Measurements from ENCODE around the gene LY6G6D. TPM values are rescaled to one million over a fixed set of nuclear protein-coding genes. Genes with fewer than 3 reads are reported as not detected.

Gene LY6G6D
- total RNA-seq, 1 experiment from 2014 or later: not detected

Other genes starting within 250 kb of the LY6G6D start
- 7.0 to 9.3 TPM (median 7.4 TPM) in 5 replicates for gene MICB, start 217.2 kb upstream of the LY6G6D start, total RNA-seq (2022; extraction: Qiagen RNA extraction)
- not detected in 5 replicates for gene MCCD1, start 186.4 kb upstream of the LY6G6D start, total RNA-seq (2022; extraction: Qiagen RNA extraction)
- 321 to 413 TPM (median 373 TPM) in 5 replicates for gene DDX39B, start 173.3 kb upstream of the LY6G6D start, total RNA-seq (2022; extraction: Qiagen RNA extraction)
- gene ATP6V1G2, start 168.7 kb upstream of the LY6G6D start, total RNA-seq (2022; extraction: Qiagen RNA extraction): 0.54 to 1.1 TPM (median 0.67 TPM) in 5 replicates
- gene NFKBIL1, start 167.7 kb upstream of the LY6G6D start, total RNA-seq (2022; extraction: Qiagen RNA extraction): 9.2 to 12.4 TPM (median 11.8 TPM) in 5 replicates
- gene LTA, start 143.1 kb upstream of the LY6G6D start, total RNA-seq (2022; extraction: Qiagen RNA extraction): 0.11 to 0.23 TPM in 2 of 5 replicates, not detected in the others
- gene TNF, start 139.8 kb upstream of the LY6G6D start, total RNA-seq (2022; extraction: Qiagen RNA extraction): 0.06 to 0.36 TPM (median 0.09 TPM) in 4 of 5 replicates, not detected in the other
- gene LTB, start 132.9 kb upstream of the LY6G6D start, total RNA-seq (2022; extraction: Qiagen RNA extraction): 0.22 to 0.38 TPM (median 0.33 TPM) in 5 replicates
- gene LST1, start 129.1 kb upstream of the LY6G6D start, total RNA-seq (2022; extraction: Qiagen RNA extraction): 0.46 to 0.73 TPM in 2 of 5 replicates, not detected in the others
- not detected in 5 replicates for gene NCR3, start 122.3 kb upstream of the LY6G6D start, total RNA-seq (2022; extraction: Qiagen RNA extraction)
- gene AIF1, start 100.1 kb upstream of the LY6G6D start, total RNA-seq (2022; extraction: Qiagen RNA extraction): not detected in 5 replicates
- gene PRRC2A, start 94.6 kb upstream of the LY6G6D start, total RNA-seq (2022; extraction: Qiagen RNA extraction): 69.6 to 93.6 TPM (median 87.5 TPM) in 5 replicates
- gene BAG6, start 62.7 kb upstream of the LY6G6D start, total RNA-seq (2022; extraction: Qiagen RNA extraction): 114 to 156 TPM (median 146 TPM) in 5 replicates
- gene APOM, start 59.5 kb upstream of the LY6G6D start, total RNA-seq (2022; extraction: Qiagen RNA extraction): 2.9 to 4.1 TPM (median 3.0 TPM) in 5 replicates
- 10.3 to 13.2 TPM (median 12.6 TPM) in 5 replicates for gene C6orf47, start 54.6 kb upstream of the LY6G6D start, total RNA-seq (2022; extraction: Qiagen RNA extraction)
- gene GPANK1, start 50.4 kb upstream of the LY6G6D start, total RNA-seq (2022; extraction: Qiagen RNA extraction): 10.8 to 12.2 TPM (median 11.7 TPM) in 5 replicates
- 165 to 184 TPM (median 170 TPM) in 5 replicates for gene CSNK2B, start 49.3 kb upstream of the LY6G6D start, total RNA-seq (2022; extraction: Qiagen RNA extraction)
- 3.8 to 5.0 TPM (median 4.3 TPM) in 5 replicates for gene LY6G5B, start 45.4 kb upstream of the LY6G6D start, total RNA-seq (2022; extraction: Qiagen RNA extraction)
- 1.1 to 2.0 TPM (median 1.6 TPM) in 5 replicates for gene LY6G5C, start 34.3 kb upstream of the LY6G6D start, total RNA-seq (2022; extraction: Qiagen RNA extraction)
- 16.5 to 20.4 TPM (median 19.3 TPM) in 5 replicates for gene ABHD16A, start 12.0 kb upstream of the LY6G6D start, total RNA-seq (2022; extraction: Qiagen RNA extraction)
- gene LY6G6F, start 8.5 kb upstream of the LY6G6D start, total RNA-seq (2022; extraction: Qiagen RNA extraction): not detected in 5 replicates
- 0.09 to 0.12 TPM (median 0.10 TPM) in 3 of 5 replicates, not detected in the others for gene LY6G6C, start 6.4 kb downstream of the LY6G6D start, total RNA-seq (2022; extraction: Qiagen RNA extraction)
- not detected in 5 replicates for gene MPIG6B, start 8.0 kb downstream of the LY6G6D start, total RNA-seq (2022; extraction: Qiagen RNA extraction)
- 28.8 to 35.0 TPM (median 32.1 TPM) in 5 replicates for gene DDAH2, start 14.0 kb downstream of the LY6G6D start, total RNA-seq (2022; extraction: Qiagen RNA extraction)
- gene CLIC1, start 21.2 kb downstream of the LY6G6D start, total RNA-seq (2022; extraction: Qiagen RNA extraction): 497 to 519 TPM (median 513 TPM) in 5 replicates
- gene MSH5, start 24.7 kb downstream of the LY6G6D start, total RNA-seq (2022; extraction: Qiagen RNA extraction): 11.5 to 15.5 TPM (median 14.0 TPM) in 5 replicates
- gene SAPCD1, start 47.3 kb downstream of the LY6G6D start, total RNA-seq (2022; extraction: Qiagen RNA extraction): 2.7 to 4.9 TPM (median 4.1 TPM) in 5 replicates
- gene VWA7, start 62.0 kb downstream of the LY6G6D start, total RNA-seq (2022; extraction: Qiagen RNA extraction): 1.5 to 2.0 TPM (median 1.8 TPM) in 5 replicates
- 47.0 to 60.8 TPM (median 59.2 TPM) in 5 replicates for gene VARS1, start 80.4 kb downstream of the LY6G6D start, total RNA-seq (2022; extraction: Qiagen RNA extraction)
- 48.5 to 67.7 TPM (median 60.4 TPM) in 5 replicates for gene LSM2, start 91.6 kb downstream of the LY6G6D start, total RNA-seq (2022; extraction: Qiagen RNA extraction)
- gene HSPA1L, start 99.9 kb downstream of the LY6G6D start, total RNA-seq (2022; extraction: Qiagen RNA extraction): 1.5 to 2.2 TPM (median 1.8 TPM) in 5 replicates
- gene HSPA1A, start 100.2 kb downstream of the LY6G6D start, total RNA-seq (2022; extraction: Qiagen RNA extraction): 250 to 374 TPM (median 304 TPM) in 5 replicates
- gene HSPA1B, start 112.4 kb downstream of the LY6G6D start, total RNA-seq (2022; extraction: Qiagen RNA extraction): 191 to 290 TPM (median 231 TPM) in 5 replicates
- 23.0 to 37.8 TPM (median 29.3 TPM) in 5 replicates for gene NEU1, start 147.5 kb downstream of the LY6G6D start, total RNA-seq (2022; extraction: Qiagen RNA extraction)
- gene SLC44A4, start 163.6 kb downstream of the LY6G6D start, total RNA-seq (2022; extraction: Qiagen RNA extraction): 0.06 to 0.16 TPM in 2 of 5 replicates, not detected in the others
- 25.9 to 35.4 TPM (median 32.0 TPM) in 5 replicates for gene EHMT2, start 182.3 kb downstream of the LY6G6D start, total RNA-seq (2022; extraction: Qiagen RNA extraction)
- gene ZBTB12, start 186.7 kb downstream of the LY6G6D start, total RNA-seq (2022; extraction: Qiagen RNA extraction): 3.4 to 5.3 TPM (median 4.6 TPM) in 5 replicates
- gene C2, start 212.4 kb downstream of the LY6G6D start, total RNA-seq (2022; extraction: Qiagen RNA extraction): 0.21 to 0.68 TPM (median 0.31 TPM) in 5 replicates
- gene CFB, start 230.7 kb downstream of the LY6G6D start, total RNA-seq (2022; extraction: Qiagen RNA extraction): 1.5 to 3.3 TPM (median 2.4 TPM) in 5 replicates
- gene NELFE, start 243.6 kb downstream of the LY6G6D start, total RNA-seq (2022; extraction: Qiagen RNA extraction): 74.7 to 85.0 TPM (median 75.1 TPM) in 5 replicates
- 21.0 to 27.3 TPM (median 25.4 TPM) in 5 replicates for gene SKIC2, start 243.8 kb downstream of the LY6G6D start, total RNA-seq (2022; extraction: Qiagen RNA extraction)